DND-41 (cell line): ENCODE data around the gene ELK4.

Source experiments
- EZH2 ChIP-seq: IDR thresholded peaks from 3 replicates; pipeline ENCODE4 v1.6.1; 2012; ENCODE audit warnings: borderline replicate concordance, low read depth, mild to moderate bottlenecking, moderate library complexity, low read length, inconsistent platforms; ENCODE audit not compliant: severe bottlenecking
- TF ChIP-seq, protein P1 (sequence below): IDR thresholded peaks from 2 replicates; pipeline ENCODE4 v1.5.1; 2012; ENCODE audit warnings: borderline replicate concordance, low read length, moderate library complexity, mild to moderate bottlenecking; ENCODE audit not compliant: poor library complexity, severe bottlenecking; ENCODE audit errors: extremely low read depth

- TF ChIP-seq EZH2: no peak
- TF ChIP-seq, protein P1, sequence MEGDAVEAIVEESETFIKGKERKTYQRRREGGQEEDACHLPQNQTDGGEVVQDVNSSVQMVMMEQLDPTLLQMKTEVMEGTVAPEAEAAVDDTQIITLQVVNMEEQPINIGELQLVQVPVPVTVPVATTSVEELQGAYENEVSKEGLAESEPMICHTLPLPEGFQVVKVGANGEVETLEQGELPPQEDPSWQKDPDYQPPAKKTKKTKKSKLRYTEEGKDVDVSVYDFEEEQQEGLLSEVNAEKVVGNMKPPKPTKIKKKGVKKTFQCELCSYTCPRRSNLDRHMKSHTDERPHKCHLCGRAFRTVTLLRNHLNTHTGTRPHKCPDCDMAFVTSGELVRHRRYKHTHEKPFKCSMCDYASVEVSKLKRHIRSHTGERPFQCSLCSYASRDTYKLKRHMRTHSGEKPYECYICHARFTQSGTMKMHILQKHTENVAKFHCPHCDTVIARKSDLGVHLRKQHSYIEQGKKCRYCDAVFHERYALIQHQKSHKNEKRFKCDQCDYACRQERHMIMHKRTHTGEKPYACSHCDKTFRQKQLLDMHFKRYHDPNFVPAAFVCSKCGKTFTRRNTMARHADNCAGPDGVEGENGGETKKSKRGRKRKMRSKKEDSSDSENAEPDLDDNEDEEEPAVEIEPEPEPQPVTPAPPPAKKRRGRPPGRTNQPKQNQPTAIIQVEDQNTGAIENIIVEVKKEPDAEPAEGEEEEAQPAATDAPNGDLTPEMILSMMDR: no peak
Measured at GRCh38 chr1:205639567-205639966, 7.8 kb upstream of the ELK4 start.
